ELF-1 (cell line): ENCODE data around the gene OPRD1.
"Not testable (repeated sequence)": the region's sequence is repeated elsewhere in the genome, so short reads cannot be mapped to it uniquely, and the experiment has no call there.

ENCODE experiments used
- DNase-seq: peaks from one replicate; pipeline ENCODE4 v3.0.0-alpha.2; 2016; ENCODE audit warnings: low read depth, low spot score

The OPRD1 gene

GRCh38 chr1:28811766-28812668 is at the start of gene OPRD1:
TSS of gene OPRD1 (plus strand) at chr1:28812170. CDS start at chr1:28812384, 214 bp downstream.
- peak; percentile 47 for DNase-seq

GRCh38 chr1:28766532-28767183 is 45.3 kb upstream of the OPRD1 start:
- no peak for DNase-seq

DNA sequence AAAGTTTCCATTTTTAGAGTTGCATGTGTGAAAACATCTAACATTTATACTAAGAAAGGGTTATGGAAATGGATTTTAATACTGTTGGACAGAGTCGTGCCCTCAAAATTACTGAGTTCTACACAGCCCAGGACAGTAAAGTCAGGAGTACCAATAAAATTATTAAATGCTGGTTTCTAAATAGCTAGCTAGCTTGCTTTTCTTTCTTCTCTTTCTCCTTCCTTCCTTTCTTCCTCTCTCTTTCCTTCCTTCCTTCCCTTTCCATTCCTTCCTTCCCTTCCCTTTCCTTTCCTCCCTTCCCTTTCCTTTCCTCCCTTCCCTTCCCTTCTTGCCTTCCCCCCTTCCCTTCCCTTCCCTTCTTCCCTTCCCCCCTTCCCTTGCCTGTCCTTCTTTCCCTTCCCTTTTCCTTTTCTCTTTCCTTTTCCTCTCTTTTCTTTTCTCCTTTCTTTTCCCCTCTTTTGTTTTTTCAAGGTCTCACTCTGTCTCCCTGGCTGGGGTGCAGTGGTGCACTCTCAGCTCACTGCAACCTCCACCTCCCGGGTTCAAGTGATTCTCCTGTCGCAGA is 41.3 kb upstream of the OPRD1 start:
- no peak for DNase-seq

- DNase-seq, result not testable (repeated sequence)
These were observed 40.0 kb upstream of the OPRD1 start for GRCh38 chr1:28771921-28772320.

- no peak for DNase-seq
These were observed 38.9 kb upstream of the OPRD1 start for GRCh38 chr1:28773105-28773504.

DNA sequence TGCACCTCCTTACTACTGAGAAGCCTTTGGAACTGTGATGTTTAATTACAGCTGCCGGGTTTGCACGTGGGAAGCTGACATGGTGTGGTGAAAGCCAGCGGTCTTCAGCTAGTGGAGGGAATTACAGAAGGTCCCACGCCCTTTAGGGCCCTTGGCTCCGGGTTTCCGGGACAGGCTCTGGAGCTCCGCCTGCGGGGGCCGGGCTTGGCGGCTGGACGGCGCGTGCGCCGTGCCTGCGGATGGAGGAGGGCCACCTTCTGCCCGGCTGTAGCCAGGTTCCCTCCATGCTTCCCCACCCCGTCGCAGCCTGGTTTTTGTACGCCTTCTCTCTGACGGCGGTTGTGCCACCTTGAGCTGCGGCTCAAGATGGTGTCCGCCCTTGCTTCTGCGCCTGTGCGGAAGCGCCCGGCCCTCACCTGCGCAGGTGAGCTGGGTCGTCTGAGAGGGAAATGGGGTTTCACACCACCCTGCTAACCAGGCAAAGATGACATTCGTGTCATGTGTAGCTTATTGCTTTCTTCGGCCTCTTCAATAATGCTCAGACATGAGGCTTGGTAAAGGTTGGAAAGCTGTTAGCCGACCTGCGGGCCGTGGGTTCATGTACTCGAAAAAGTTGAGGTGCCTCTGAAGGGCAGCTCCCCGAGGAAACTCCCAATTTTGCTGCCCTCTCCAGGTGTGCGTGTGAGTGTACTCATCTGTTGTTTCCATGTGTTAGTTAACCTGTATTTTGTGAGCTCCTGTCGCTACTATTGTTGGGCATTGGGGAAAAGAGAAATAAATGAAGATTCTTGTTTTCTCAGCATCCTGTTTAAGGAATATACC is 36.6 kb upstream of the OPRD1 start:
- DNase-seq, result peak; percentile 68

DNA sequence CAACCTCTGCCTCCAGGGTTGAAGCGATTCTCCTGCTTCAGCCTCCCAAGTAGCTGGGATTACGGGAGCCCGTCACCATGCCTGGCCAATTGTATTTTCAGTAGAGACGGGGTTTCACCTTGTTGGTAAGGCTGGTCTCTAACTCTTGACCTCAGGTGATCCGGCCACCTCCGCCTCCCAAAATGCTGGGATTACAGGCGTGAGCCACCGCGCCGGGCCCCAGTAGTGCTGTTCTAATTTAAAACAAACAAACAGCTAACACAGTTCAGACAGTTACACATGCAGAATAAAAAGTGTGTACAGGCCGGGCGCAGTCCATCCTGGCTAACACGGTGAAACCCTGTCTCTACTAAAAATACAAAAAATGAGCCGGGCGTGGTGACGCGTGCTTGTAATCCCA is 35.6 kb upstream of the OPRD1 start:
- DNase-seq, result no peak

GRCh38 chr1:28778021-28778420 is 33.9 kb upstream of the OPRD1 start:
- no peak for DNase-seq

- DNase-seq, result no peak
These were observed 32.1 kb upstream of the OPRD1 start for GRCh38 chr1:28779751-28780408.

- DNase-seq, result no peak
These were observed 30.7 kb upstream of the OPRD1 start for GRCh38 chr1:28781305-28781704.

DNA sequence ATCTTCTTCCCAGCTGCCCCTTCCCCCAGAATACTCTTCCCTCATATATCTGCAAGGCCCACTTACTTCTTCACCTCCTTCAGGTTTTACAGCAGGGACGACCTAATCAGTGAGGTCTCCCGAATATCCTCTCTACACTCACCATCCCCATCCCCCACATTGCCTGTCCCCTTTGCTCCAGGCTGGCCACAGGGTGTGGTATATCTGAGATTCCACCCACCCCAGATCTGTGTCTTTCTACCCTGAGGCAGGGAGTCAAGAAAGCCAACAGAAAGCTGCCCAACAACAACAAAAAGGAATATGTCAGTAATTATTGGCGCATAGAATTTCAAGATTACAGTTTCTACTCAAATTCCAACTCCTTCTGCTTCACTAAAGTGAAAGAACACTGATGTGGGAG is 30.0 kb upstream of the OPRD1 start:
- DNase-seq, result peak; percentile 60

DNA sequence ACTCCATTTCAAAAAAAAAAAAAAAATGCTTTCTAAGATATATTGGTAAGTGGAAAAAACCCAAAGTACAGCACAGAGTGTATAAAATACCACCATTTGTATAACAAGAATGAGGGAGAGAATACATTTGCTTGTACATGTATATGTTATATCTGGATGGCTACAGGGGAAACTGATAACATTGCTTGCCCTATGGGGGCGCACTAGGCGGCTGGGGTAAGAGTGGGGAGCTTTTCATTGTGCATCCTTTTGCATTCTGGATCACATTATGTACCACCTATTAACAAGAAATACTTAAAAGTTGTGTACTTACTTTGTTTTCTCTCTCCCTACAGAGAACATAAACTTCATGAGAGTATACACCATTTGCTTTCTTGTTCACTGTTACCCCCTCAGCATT is 28.6 kb upstream of the OPRD1 start:
- no peak for DNase-seq

DNA sequence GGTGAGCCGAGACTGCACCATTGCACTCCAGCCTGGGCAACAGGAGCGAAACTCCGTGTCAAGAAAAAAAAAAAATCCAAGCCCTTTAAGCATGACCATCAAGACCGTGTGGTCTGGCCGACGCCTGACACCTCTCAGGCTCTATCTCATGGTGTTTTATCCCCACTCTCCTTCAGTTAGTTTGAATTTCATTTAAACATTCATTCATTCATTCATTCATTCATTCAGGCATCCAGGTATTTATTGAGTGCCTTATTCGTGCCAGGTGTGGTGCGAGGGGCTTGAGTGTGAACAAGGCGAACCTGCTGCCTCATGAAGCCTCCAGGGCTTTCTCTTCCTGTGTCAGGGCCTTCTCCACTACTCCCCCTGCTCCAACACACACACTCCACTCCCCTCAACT is 22.6 kb upstream of the OPRD1 start:
- no peak for DNase-seq

DNA sequence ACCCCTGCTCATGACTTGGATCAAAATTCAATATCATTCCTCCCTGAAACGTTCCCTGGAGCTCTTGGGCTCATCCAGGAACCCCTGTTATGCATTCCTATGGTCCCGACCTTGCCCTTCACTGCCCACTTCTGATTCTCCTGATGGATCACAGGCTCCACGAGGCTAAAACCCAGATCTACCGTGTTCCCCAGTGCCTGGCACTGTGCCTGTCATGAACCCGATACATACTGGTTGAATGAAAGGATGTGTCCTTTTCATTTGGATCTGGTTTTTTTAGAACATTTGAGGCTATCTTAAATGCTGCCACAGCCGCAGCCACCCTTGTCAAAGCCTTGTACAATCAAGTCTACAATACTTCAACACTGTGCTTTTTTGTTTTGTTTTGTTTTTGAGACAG is 22.2 kb upstream of the OPRD1 start:
- no peak for DNase-seq

GRCh38 chr1:28790377-28791035 is 21.5 kb upstream of the OPRD1 start:
- no peak for DNase-seq

DNA sequence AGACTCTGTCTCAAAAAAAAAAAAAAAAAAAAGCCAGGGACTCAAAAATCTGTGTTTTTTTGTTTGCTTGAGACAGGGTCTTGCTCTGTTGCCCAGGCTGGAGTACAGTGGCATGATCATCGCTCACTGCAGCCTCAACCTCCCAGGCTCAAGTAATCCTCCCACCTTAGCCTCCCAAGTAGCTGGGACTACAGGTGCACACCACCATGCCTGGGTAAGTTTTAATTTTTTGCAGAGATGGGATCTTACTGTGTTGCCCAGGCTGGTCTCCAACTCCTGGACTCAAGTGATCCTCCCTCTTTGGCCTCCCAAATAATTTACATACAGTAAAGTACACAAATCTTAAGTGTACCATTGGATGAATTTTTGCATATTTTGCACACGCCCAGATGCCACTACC is 20.0 kb upstream of the OPRD1 start:
- not testable (repeated sequence) for DNase-seq

DNA sequence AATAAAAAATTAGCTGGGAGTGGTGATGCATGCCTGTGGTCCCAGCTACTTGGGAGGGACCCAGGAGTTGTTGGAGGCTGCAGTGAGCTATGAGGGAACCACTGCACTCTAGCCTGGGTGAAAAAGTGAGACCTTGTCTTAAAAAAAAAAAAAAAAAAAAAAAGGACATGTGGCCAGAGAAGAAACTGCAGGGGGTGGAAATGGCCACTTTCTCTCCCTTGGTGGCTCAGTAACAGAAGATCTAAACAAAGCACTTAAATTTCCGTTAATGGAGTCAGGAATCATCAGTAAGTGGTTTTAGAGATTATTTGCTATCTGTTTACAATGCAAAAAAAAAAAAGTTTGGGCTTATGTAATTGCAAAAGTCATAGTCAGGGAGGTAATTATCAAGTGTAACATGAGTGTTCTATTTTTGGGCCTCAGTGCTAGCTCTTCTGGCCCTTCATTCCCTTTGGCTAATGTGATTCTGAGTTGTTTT is 19.3 kb upstream of the OPRD1 start:
- DNase-seq, result no peak

DNA sequence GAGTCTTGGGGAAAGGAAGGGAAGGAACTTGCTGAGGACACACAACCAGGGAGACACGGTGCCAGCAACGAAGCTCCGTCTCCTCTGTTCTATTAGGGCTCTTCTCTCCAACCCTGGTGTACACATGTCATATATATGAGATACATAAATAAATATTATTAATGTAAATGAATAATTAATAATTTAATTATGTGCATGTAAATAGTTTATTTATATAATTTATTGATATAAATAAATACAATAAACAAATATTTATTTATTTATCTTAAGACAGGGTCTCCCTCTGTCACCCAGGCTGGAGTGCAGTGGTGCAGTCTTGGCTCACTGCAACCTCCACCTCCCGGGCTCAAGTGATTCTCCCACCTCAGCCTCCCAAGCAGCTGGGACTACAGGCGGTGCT is 17.4 kb upstream of the OPRD1 start:
- not testable (repeated sequence) for DNase-seq

- DNase-seq, result no peak
These were observed 15.4 kb upstream of the OPRD1 start for GRCh38 chr1:28796352-28797211.

- peak; percentile 71 for DNase-seq
These were observed 11.6 kb upstream of the OPRD1 start for GRCh38 chr1:28800324-28800723.
